ENCODE measurements around the gene PRRC1.
"Not testable (repeated sequence)": the region's sequence is repeated elsewhere in the genome, so short reads cannot be mapped to it uniquely, and the experiment has no call there.

The PRRC1 gene

GRCh38 chr5:127536687-127537086 is 19.2 kb downstream of the PRRC1 start:
- DNase-seq = no peak
- intact Hi-C loops (cut with DNase I) = no loop called here

DNA sequence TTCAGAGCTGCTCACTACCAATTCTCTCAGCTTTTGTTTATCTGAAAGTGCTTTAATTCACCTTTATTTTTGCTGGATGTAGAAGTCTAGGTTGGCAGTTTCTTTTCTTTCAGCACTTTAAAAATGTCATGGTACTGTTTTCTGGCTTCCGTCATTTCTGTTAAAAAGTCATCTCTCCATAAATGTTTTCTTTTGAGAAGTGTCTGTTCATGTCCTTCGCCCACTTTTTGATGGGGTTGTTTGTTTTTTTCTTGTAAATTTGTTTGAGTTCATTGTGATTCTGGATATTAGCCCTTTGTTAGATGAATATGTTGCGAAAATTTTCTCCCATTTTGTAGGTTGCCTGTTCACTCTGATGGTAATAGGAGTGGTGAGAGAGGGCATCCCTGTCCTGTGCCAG is 23.1 kb downstream of the PRRC1 start:
- DNase-seq; intact Hi-C loops (cut with DNase I): not testable (repeated sequence)

DNA sequence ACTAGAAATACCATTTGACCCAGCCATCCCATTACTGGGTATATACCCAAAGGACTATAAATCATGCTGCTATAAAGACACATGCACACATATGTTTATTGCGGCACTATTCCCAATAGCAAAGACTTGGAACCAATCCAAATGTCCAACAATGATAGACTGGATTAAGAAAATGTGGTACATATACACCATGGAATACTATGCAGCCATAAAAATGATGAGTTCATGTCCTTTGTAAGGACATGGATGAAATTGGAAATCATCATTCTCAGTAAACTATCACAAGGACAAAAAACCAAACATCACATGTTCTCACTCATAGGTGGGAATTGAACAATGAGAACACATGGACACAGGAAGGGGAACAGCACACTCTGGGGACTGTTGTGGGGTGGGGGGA is 27.8 kb downstream of the PRRC1 start:
- DNase-seq; intact Hi-C loops (cut with DNase I): not testable (repeated sequence)

GRCh38 chr5:127549551-127549950 is 32.1 kb downstream of the PRRC1 start:
- intact Hi-C loops (cut with DNase I) = no loop called here
- no peak for DNase-seq

- intact Hi-C loops (cut with DNase I) = no loop called here
- DNase-seq = no peak
Observed at GRCh38 chr5:127550652-127551409, 33.4 kb downstream of the PRRC1 start.

- intact Hi-C loops (cut with DNase I) = no loop called here
Observed at GRCh38 chr5:127551410-127552041, 34.1 kb downstream of the PRRC1 start.

DNA sequence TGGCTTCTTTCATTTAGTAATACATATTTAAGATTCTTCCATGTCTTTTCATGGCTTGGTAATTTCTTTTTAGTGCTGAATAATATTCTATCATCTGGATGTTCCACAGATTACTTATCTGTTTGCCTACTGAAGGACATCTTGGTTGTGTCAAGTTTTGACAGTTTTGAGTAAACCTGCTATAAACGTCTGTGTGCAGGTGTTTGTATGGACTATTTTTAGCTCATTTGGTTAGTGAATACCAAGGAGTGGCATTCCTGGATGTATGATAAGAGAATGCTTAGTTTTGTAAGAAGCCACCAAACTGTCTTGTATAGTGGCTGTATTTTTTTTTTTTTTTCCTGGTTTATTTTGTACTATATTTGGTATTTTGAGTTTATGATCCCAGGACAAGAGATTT is 38.4 kb downstream of the PRRC1 start:
- intact Hi-C loops (cut with DNase I) = no loop called here
- DNase-seq = no peak

More at GRCh38 chr5:127551410-127552041, 34.1 kb downstream of the PRRC1 start:
- DNase-seq = no peak

- intact Hi-C loops (cut with DNase I) = no loop called here
- no peak for DNase-seq
Observed at GRCh38 chr5:127556609-127557334, 39.3 kb downstream of the PRRC1 start.

DNA sequence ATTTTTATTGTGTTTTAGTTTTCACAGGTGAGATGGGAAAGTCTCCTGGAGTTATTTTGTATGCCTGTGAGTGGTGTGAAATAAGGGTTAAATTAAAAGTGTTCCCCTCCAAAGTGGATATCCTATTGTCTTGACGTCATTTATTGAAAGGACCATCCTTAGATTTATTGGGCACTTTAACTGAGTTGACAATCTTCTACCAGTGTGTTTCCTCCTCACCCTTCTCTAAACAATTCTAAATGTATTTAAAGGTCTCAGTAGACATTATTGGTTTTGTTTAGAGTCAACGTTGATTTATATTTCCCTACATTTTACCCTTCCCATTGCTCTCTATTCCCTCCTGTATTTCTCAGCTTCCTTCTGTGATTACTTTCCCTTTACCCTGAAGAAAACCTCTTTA is 40.8 kb downstream of the PRRC1 start:
- intact Hi-C loops (cut with DNase I) = no loop called here

GRCh38 chr5:127561254-127561653 is 43.8 kb downstream of the PRRC1 start:
- DNase-seq = no peak
- intact Hi-C loops (cut with DNase I) = loop anchor here (5.0 to 10.0 kb wide), 4 partner anchors 314 to 1281 kb away; partner anchors contain the start of gene SLC12A2

More for the DNA sequence above, 40.8 kb downstream of the PRRC1 start:
- no peak for DNase-seq

DNA sequence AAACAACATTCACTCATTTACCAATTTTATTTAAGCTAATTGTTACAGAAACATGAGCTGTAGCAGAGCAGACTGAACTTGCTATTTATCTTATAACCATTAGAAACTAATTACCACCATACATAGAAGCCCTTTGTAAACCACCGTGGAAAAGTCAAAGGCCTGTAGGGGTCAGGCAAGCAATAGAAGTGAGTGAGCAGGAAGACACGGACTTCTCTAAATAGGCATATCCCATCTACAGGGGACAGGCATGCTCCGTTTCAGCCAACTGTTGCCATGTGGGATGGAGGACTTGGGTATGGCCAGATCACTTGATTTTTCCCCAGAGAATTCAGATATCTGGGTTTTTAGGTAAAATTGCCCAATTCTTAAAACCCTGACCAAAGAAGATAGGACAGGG is 44.8 kb downstream of the PRRC1 start:
- DNase-seq = peak in 1 of 10 donors; percentile 21
- intact Hi-C loops (cut with DNase I) = loop anchor here (5.0 to 10.0 kb wide), 4 partner anchors 313 to 1280 kb away; partner anchors contain the start of gene SLC12A2

DNA sequence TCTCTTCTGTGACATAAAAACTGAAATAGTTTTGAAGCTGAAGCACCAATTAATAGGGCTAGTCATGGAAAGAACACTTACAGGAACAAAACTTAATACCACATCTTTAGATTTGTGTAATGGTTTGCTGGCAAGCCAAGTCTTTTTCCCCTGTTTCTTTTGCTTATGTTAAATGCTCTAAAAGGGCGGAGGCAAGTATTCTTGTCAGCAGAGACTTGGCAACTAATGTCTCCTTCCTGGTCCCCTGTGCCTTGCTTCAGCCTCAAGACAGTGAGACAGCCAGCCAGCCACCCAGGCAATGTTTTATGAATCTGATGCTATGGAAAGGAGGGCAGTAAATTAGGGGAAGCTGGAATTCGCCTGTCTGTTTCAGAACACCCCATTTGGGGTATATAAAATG is 45.7 kb downstream of the PRRC1 start:
- intact Hi-C loops (cut with DNase I) = loop anchor here (5.0 to 10.0 kb wide), 4 partner anchors 312 to 1279 kb away; partner anchors contain the start of gene SLC12A2
- no peak for DNase-seq

DNA sequence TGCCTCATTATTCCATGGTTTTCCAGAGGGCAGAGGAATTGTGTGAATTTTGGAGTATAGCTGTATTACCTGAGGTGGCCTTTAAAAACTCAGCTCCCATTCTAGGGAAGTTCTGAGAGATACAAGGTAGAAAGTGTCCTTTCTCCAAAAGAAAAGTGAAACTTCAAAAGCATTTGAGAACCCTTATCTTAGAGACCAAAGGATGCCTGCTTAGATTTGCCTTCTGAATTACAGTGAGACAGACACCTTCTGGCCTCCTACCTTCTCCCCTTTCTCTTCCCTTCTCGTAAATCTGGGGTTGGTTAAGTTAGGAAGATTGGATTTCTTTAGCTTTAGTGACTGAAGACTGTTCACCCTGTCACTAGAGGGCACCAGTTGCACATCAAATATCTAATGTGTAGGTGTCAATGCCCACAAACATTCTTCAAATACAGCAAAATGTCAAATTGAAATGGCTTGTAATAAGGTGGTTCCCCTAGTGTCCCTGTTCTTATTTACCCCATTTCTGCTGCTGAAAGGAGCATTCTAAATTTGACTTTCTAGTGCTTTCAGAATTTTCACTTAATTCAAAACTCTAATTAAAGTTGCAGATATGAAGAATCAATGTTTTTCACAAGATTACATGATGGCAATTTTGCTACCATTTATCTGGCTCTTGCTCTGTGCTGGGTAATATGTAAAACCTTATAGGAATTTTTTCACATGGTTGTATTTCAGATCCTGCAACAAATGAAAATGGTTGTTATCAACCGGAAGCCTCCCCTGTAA is 46.7 kb downstream of the PRRC1 start:
- peak in 2 of 10 donors; percentile 37 to 43 for DNase-seq
- intact Hi-C loops (cut with DNase I) = loop anchor here (5.0 to 10.0 kb wide), 4 partner anchors 311 to 1278 kb away; partner anchors contain the start of gene SLC12A2

DNA sequence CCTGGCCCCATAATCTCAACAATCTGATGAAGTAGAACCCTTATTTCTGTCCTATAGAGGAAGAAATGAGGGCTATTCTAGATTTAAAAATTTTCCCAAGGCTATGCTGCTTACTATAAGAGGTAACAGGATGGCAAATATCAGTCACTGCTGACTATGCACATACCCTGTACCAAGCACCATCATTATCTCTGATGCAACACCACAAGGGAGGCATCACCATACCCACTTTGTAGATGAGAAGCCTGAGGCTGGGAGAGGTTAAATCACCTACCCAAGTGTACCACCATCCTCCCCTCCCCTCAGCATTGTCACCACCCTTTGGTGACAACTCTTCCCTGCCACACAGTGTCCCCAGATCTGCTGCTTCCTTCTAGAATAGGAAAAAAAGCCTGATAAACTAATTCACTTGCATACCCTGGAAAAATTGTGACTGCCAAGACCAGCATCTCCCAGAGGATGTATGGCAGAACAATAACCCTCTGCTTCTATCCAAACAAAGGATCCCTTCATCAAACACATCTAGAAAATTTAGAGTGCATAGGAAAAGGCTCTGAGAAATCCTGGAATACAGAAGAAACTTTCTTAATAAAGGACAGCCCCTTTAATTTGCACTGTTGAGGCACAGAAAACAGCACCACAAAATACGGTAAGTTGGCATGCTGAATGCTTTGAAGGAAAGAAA is 48.3 kb downstream of the PRRC1 start:
- intact Hi-C loops (cut with DNase I) = loop anchor here (10.0 kb wide), 1 partner anchor 309 kb away; no protein-coding TSS in a partner anchor
- no peak for DNase-seq

DNA sequence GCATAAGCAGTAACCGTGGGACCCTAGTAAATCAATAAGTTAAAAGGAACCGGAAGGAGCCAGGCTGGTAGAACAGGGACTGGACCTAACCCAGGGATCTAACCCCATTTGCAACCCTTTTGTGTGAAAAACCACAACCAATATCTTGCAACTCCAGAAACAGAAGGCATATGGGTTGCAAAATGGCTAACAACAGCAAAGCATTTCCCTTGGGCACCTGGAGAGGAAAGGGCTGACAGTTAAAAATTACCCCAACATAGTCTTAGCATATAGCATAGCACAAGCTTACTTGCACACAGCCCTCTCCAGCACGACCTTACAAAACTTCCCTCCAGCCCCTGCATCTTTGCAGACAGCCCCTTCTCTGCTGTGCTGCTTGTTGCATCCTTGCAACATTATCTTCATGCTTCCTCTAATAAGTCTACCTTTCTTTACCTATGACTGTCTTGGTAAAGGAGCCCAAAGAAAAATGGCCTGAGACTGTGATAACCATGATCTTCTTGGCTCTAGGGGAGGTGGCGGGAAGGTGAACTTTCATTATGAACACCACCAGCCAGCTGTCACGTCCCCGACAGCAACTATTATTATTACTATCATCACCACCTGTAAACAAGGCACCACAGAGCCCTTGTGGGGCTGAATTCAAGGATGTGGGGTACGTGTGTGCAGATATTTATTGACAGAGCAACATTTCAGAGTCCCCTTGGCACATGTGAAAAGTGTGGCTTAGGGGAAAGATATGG is 49.8 kb downstream of the PRRC1 start:
- no peak for DNase-seq
- intact Hi-C loops (cut with DNase I) = loop anchor here (10.0 kb wide), 1 partner anchor 308 kb away; no protein-coding TSS in a partner anchor

- intact Hi-C loops (cut with DNase I) = loop anchor here (10.0 kb wide), 1 partner anchor 307 kb away; no protein-coding TSS in a partner anchor
- DNase-seq = no peak
Observed at GRCh38 chr5:127568166-127568565, 50.7 kb downstream of the PRRC1 start.

DNA sequence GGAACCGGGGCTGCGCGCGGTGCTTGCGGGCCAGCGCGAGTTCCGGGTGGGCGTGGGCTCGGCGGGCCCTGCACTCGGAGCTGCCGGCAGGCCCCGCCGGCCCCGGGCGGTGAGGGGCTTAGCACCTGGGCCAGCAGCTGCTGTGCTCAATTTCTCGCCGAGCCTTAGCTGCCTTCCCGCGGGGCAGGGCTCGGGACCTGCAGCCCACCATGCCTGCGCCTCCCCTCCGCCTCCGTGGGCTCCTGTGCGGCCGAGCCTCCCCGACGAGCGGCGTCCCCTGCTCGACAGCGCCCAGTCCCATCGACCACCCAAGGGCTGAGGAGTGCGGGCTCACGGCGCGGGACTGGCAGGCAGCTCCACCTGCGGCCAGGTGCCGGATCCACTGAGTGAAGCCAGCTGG is 52.0 kb downstream of the PRRC1 start:
- intact Hi-C loops (cut with DNase I) = loop anchor here (10.0 kb wide), 1 partner anchor 305 kb away; no protein-coding TSS in a partner anchor
- peak in 1 of 10 donors; percentile 70 for DNase-seq

GRCh38 chr5:127571314-127572131 is 54.1 kb downstream of the PRRC1 start:
- no peak for DNase-seq
- intact Hi-C loops (cut with DNase I) = no loop called here

Measured in posterior cingulate gyrus (tissue), 11 donors.